Measurements from ENCODE around the gene ADAMTSL1.

ADAMTSL1 gene

DNA sequence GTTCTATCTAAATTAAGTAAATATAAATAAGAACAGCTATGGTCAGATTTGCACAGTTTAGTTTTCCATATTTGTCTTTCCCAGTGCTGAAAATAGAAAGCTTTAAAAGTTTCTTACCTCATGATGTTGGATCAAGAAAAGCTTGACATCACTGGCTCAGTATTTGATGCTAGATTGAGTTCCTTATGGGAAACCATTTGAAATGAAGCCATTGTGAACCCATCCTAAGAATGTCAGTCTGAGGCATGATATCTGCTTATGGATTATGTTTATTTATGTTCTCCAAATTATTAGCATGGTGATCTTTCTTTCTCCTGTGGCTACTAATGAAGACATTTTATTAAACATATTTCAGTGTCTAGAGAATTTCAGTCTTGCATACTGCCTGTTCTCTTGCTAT lies 143.0 kb downstream of the ADAMTSL1 start:
- FAIRE-seq: no peak

DNA sequence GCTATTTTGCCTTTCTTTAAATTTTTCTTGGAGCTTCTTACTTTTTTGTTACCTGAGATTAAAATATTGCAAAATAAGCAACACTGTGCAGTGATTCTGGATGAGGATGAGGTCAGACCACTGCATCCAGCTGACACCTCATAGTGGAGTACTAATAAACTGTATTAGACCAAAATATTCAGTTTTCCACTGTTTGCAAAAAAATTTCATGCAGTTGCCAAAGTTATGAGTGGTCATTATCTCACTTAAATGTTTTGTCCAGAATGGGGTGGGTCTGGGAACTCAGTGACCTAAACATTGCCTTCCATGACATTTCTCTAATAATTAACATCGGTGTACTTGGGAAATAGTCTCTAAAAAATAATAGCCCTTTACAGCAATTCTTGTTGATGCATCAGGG lies 143.8 kb downstream of the ADAMTSL1 start:
- FAIRE-seq: no peak

DNA sequence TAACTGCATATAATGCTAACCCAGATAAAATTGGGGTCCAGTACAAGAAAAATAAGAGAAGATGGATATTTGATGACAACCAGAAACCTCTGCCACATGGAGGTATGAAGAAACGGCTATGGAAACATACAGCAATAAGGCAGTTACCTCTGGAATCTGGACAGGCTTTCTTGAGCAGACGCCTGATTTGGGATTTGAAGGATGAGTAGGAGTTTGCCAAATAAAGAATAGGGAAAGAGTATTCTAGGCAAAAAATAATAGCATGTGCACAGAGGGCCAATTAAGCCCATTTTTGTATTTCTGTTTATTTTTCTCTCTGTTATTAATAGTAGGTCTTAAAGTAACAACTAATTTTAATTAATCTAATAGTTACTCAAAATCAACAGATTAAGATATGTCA lies 144.9 kb downstream of the ADAMTSL1 start:
- peak; percentile 10 for FAIRE-seq

DNA sequence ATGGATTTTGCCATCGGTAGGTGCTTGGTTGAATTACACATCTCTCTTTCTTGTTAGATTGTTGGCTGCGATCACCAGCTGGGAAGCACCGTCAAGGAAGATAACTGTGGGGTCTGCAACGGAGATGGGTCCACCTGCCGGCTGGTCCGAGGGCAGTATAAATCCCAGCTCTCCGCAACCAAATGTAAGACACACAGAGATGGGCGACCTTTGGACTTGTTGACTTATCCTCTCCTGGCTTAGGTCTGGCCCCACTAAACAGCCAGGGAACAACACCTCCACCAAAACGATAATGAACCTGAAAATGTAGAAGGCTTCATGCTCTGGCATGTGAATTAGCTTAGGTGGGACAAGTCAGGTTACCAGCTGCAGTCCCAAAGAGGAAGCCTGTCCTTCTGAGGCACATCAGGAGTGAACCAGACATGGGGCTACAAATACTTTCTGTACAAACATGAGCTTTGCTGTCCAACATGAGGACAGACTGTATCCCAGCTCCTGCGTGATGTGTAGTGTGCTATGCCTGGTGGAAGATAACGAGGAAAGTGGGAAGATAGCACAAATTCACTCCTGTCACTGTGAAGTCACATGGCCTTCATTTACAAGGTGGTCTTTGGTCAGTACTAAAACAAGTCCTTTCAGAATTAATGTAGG lies 148.4 kb downstream of the ADAMTSL1 start:
- FAIRE-seq: no peak

DNA sequence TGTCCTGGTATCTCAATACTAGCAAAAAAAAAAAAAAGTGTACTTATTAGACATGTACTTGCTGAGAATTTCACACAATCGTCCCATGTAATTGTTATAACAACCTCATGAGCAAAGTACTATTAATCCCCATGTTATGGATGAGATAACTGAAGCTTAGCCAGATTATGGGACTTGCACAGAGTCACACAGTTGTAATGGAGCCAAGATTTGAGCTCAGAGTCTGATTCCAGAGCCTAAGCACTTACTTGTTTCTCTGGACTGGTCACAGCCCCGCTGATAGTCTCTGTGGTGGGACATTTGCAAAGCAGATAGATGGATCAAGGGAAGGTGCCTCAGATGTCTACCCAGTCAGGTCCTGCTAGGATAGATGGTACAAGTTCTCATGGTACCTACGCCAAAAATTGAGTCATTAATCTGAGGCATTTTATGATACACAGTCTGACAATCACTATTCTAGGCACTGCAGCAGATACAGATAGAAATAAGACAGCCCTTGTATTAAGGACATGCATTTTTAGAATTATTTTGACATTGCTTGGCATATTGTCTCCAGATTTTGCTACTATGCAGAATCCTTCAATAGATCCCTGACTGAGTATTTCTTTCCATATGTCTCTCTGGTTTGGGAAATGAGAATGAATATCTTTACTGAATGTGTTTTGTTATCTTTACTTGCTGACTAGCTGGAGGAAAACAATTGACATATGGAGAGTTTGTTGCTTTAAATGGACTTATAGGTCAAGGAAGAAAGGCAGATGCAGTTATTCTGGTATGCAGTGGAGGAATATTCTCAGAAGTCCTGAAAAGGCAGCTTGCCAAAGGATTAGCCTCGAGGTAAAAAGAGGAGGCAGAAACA lies 149.5 kb downstream of the ADAMTSL1 start:
- FAIRE-seq: no peak

DNA sequence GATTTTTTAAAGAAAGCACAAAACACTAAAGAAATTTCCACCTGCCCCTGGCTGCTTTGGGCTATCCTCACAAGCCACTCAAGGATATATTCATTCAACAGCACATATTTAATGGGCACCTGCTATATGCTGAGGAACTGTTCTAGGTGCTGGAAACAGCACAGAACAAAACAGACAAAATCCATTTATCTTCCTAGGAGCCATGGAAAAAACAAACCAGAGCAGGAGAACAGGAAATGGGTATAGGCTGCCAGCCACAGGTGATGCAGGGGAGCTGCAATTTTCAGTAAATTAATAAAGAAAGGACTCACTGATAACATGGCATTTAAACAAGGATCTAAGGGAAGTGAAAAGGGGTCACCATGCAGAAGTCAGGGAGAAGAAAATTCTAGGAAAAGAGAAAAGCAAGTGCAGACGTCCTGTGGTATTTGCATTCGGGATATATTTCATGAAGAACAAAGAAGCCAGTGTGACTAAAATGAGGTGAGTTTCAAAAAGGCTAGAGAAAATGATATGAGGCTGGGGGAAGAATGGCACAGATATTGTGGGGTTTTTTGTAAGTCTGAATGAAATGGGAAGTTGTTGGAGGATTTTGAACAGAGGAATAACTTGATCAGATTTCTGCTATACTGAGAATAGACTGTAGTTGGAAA lies 152.2 kb downstream of the ADAMTSL1 start:
- no peak for FAIRE-seq

DNA sequence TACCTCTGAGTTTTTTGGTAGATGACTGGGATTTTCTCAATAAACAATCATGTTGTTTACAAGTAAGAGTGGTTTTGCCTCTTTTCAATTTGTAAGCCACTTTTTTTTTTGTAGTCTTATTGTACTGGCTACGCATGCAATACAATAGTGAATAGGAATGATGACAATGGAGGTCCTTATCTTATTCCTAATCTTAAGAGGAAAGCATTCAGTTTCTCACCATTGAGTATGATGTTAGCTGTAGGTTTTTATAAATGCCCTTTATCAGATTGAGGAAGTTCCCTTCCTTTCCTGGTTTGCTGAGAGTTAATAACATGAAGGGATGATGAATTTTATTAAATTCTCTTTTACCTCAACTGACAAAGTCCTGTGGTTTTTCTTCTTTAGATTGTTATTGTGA lies 155.2 kb downstream of the ADAMTSL1 start:
- no peak for FAIRE-seq

DNA sequence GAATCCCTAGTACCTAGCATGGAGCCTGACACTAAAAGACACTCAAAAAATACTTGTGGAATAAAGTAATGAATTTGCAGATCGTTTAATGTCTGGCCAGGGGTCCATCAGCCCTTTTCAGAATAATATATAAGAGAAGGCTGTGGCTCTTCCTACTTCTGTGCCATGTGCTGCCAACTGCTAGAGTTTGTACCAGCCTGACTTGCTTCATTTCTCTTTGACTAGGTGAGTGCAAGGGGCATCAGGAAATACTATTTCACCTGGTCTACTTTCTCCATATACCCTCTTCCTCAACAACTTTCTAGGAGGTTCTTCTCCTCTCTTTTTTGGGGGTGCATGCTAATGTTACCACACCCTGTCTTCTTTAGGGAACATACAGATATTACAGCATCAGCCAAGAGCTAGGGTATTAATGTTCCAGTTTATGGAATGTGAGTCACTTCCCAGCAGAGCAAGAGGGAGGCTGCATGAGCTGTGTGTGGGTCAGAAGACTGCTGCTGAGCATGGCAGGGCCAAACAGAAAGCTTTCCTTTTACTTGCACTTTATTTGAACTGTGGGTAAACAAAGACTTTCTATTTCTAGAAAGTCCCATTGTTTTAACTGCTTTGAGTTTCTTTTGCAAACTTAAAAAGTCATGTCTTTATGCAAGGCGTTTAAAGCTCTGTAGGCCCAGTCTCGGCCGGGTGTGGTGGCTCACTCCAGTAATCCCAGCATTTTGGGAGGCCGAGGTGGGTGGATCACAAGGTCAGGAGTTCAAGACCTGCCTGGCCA lies 158.9 kb downstream of the ADAMTSL1 start:
- FAIRE-seq: no peak

DNA sequence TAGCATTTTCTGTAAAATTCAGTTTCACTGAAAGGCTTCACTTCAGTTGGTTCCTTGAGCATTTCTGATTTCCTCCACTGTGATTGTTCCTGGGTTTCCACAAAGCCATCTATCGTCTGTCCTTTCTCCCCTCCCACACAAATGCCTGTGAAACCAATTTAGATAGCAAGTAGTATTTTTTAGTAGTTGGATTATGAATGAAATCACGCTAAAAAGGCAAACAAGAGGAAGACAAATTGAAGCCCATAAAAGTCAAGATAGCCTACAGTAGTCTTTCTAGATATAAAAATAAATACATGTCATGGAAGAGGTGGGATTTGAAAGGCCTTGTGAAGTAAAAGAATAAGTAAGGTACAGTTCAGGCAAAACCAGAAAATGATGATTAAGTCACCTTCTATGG lies 162.8 kb downstream of the ADAMTSL1 start:
- FAIRE-seq: no peak

DNA sequence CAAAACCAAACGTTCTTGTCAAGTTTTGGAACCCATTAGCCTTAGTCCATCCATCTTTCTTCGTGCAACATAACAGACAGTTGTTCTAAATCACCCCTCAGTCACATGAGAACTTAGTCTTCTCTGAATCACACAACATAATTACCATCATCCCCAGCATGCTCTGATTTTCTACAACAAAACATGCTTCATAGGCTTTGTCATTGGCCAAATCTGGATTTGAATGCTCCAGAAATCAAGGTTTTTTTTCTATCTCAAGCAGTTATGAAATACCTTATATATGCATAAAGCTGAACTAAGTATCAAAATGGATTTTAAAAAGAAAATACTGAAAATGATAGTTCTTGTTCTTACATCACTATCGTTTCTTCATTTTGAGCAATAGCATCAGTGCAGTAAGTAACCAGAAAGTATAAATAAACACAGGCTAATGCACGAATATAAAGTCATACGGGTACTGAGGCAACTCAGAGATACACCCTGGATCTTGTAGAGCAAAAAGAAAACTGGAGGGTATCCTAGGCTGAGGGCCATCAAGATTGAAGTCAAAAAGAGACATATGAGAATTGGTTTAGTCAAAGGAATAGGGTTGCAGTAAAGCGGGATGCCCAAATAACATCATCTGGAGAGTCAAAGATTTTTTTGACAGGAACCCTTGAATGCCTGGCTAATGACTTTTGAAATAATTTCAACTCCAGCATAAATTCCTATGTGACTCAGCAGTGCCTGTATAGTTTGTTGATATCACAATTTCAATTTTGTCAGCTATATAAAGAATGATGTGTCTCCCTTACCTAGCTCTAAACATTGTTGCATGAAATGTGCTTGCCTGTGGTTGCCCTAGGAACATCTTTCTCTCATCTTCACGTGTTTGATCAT lies 164.7 kb downstream of the ADAMTSL1 start:
- FAIRE-seq: no peak

DNA sequence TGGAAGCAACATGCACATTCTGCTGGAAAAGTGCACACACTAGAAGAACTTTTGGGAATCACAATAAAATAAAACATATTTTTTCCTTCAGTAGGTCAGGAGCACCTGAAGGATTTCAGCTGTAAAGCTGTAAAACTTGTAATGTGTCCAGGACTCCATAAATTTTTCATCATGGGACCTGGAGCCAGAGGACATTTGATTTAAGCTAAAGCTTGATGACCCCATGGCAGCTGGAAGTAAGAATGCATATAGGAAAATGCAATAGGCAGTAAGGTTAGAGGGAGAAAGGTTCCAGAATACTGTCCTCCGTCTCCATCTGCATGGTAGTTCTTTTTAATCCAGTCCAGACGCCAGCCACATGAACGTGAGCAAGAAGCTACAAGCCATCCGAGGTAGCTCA lies 166.0 kb downstream of the ADAMTSL1 start:
- FAIRE-seq: no peak

DNA sequence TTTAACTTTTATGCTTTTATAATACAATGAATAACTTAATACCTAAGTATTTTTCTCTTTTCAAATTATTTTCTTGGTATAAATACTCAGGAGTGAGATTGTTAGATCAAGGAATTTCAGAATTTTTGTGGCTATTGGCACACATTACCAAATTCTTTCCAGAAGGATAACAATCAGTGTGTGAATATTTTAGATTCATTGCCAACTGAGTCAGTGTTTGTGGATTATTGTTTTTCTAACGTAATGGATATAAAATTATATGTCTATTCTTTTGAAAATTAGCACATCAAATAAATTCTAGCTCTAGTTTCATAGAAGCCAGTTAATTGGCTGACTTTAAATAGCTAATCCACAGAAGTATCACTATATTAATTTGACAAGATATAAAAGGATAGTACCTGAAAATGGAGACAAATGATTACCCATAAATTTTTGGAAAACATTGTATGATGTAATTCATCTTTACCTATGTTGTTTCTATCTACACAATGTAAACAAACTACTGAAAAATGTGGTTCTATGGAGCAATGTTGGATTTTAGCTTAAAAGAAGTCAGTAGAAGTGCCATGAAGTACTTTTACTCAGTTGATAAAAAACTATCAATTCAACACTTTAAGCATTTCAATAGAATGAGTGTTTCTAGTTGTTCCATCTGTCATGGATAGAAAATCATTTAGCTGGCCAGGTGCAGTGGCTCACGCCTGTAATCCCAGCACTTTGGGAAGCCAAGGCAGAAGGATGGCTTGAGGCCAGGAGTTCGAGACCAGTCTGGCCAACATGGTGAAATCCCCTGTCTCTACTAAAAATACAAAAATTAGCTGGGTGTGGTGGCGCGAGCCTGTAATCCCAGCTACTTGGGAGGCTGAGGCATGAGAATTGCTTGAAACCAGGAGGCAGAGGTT lies 185.1 kb downstream of the ADAMTSL1 start:
- peak; percentile 81 for FAIRE-seq

DNA sequence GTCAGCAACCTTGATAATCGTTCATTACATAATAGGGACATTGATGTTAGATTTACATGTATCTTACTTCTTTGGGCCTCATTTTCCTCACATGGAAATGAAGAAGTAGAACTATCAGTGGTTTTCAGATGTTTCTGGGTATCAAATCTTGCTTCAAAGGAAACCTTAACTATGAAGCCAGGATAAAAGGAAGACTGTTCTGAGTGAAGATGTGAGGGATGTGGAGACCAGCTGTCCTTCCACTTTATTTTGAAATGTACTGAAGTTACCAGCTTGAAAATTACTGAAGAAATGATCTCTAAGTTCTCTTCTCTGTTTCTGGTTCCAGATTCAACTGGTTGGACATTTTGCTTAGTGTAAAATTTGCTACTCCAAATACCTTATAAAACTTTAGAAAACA lies 186.0 kb downstream of the ADAMTSL1 start:
- FAIRE-seq: no peak

DNA sequence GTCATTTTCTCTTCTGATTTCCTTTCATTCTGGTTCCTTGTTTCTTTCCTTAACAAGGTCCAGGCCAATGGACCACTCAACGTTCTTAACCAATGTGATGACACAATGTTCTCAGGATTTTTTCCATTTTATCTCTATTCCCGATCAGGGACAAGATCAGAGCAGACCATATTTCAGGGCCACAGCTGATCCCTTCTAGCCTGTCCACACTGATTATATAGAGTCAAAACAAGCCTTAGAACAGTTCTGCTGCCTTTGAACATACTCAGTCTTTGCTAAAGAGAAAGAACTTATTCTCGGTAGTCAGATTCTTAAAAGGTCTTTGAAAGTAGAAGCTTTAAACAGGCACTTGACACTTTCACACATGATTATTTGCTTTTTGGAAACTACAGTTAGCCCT lies 188.4 kb downstream of the ADAMTSL1 start:
- FAIRE-seq: no peak

DNA sequence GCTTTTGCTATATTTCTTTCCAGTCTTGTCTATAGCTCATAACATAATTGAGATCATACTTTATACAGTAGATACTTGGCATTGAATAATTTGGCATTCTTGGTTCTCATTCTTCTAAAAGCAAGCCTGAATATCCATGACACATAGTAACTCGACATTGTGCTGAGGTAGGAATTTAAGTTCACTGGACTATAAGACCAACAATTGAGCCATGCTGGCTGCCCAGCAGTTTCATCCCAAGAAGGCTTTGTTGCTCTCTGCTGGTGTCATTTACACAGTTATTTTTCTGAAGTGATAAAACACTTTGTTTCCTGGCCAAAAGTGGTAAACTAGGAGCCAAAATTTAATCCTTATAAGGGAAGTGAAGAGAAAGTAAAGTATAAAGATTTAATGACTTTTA lies 192.0 kb downstream of the ADAMTSL1 start:
- no peak for FAIRE-seq

DNA sequence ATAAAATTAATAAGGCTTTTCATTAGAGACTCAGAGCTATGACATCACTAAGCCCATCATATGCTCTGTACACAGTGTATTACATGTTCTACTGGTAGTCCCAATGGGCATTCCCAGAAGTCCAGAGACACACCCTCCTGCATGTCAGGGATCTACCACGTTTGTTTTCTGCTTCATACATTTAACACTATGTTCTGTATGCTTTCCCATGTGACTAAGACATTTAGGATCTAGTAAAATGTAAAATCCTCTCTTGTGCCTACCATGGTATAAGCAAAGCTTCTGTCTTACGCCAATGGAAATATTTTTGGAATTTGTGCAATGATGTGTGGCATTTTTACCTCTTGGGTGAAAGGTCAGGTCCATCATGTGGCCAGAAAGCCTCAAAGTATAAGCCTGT lies 192.4 kb downstream of the ADAMTSL1 start:
- FAIRE-seq: no peak

DNA sequence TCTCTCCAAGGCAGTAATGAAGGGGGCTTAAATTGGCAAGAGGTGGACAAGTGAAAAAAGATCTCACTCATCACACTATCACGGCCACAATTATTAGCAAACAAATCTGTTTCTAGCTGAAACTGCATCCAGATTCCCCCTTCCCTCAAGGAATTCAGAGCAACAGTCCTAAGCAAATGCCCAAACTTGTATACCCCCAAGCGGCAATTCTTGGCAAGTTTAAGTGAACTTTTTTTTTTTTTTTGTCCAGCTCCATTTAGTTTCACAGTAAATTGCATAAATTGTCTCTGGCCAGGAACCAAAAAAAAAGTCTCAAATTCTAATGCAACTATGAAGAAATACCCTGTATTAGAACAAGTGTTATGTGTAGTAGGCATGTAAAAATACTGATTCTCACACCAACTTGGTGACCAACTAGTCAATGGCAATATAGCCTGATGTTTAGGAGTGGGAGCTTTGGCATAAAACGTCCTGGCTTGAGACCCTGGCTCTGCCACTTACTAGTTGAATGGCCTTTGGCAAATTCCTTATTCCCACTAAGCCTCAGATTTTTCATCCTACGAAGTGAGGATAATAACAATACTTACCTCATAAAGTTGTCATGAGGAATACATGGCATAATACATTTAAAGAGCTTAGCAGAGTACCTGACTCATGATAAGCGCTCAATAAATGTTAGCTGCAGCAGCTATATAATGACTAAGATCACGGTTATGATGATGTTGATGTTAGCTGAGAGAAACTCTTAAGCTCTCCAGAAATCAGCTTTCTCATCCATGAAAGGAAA lies 193.2 kb downstream of the ADAMTSL1 start:
- FAIRE-seq: no peak

DNA sequence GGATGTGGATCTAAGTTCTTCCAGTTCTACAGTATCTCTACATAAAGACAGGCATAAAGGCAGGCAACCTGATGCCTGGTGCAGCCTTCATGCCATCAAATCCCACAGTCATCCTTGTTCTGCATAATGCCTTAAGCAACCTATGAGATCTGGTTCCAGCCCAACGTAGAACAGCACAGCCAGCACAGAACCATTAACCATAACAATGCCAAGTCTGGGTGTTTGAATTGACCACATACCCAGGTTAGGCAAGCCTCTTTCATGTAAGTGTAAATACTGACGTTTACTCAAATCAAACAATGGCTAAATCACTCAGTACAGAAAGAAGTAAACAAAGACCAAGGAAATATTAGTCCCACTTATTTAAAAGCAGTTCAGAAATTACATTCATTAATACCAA lies 195.0 kb downstream of the ADAMTSL1 start:
- no peak for FAIRE-seq

DNA sequence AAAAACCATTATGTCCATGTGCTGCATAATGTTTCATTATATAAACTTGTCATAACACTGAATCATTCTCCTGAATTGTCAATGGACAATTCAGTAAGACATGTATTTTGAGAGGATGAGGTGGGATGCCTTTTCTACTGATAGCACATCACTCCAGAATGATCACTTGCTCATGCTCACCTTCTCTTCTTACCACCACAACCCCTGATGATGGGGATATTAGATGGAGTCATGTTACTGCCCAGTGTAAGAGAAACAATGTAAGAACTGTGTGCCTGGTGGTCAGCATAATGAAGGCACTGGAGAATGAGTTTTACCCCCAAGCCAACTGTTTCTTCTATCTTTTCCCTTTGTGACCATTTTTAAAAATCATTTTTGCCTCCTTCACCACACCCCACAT lies 198.8 kb downstream of the ADAMTSL1 start:
- no peak for FAIRE-seq

DNA sequence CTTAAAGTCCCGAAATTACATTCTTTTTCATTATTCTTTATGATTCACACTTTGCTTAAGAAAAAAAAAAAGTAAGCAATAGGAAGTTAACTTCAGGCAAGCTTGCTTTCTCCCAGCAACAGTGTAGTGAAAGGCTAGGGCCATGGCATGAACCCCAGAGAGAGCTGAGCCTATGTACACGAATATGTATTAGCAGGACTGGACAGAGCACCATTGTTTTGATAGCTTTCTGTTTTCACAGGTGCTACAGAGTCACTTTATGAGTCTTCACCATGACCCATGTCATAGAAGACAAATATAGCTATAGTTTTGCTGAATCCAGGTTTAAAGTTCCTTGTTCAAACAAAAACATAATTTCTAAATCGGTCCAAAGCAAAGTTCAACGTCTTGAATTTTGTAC lies 199.2 kb downstream of the ADAMTSL1 start:
- FAIRE-seq: no peak

Data from colon (tissue), 2 donors.